Measurements from ENCODE around the gene NXF3.
"Not testable (repeated sequence)": the region's sequence is repeated elsewhere in the genome, so short reads cannot be mapped to it uniquely, and the experiment has no call there.

The NXF3 gene

DNA sequence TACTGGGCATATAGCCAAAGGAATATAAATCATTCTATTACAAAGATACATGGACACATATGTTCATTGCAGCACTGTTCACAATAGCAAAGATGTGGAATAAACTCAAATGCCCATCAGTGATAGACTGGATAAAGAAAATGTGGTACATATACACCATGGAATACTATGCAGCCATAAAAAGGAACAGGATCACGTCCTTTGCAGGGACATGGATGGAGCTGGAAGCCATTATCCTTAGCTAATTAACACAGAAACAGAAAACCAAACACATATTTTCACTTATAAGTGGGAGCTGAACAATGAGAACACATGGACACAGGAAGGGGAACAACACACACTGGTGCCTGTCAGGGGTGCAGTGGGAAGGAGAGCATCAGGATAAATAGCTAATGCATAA, 59.6 kb downstream of the NXF3 start:
- not testable (repeated sequence) for DNase-seq
